Measurements from ENCODE around the gene CTAGE4. TPM values are rescaled to one million over a fixed set of nuclear protein-coding genes. Genes with fewer than 3 reads are reported as not detected.
"Not testable (repeated sequence)": the region's sequence is repeated elsewhere in the genome, so short reads cannot be mapped to it uniquely, and the experiment has no call there.

Gene CTAGE4
- total RNA-seq, 1 donor from 2014 or later: not detected

DNA sequence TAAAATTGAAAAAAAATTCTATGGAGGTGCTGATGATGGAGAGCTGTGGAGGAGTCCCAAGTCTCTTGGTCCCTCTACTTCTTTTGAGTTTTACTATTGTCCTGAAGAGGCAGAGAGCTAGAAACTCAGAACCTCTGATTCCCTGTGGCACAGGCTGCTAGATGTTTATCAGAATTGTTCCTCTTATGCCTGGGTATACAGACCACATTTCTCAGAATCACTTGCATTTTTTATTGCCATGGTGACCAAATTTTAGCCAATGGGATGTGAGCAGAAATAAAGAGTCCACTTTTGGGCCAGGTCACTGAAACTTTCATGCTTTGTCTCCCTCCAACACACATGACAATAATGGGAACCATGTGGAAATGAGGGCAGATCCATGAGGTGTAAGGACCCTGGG lies 40.4 kb downstream of the CTAGE4 start:
- H3K27me3 Mint-ChIP-seq; H3K9me3 Mint-ChIP-seq; intact Hi-C loops (cut with micrococcal nuclease); ATAC-seq (ENCODE audit: low read depth); H3K36me3 Mint-ChIP-seq (ENCODE audit: low read depth); H3K27ac Mint-ChIP-seq; CTCF ChIA-PET; POLR2A ChIA-PET; H3K4me1 Mint-ChIP-seq; H3K4me3 Mint-ChIP-seq; DNase-seq: not testable (repeated sequence)

- ATAC-seq (ENCODE audit: low read depth); intact Hi-C loops (cut with micrococcal nuclease); CTCF ChIA-PET; H3K9me3 Mint-ChIP-seq; DNase-seq; H3K27ac Mint-ChIP-seq; H3K36me3 Mint-ChIP-seq (ENCODE audit: low read depth); H3K4me3 Mint-ChIP-seq; H3K4me1 Mint-ChIP-seq; POLR2A ChIA-PET; H3K27me3 Mint-ChIP-seq: not testable (repeated sequence)
These were observed 43.6 kb downstream of the CTAGE4 start for GRCh38 chr7:144226866-144227265.

- H3K4me3 Mint-ChIP-seq; H3K27ac Mint-ChIP-seq; H3K36me3 Mint-ChIP-seq (ENCODE audit: low read depth); H3K4me1 Mint-ChIP-seq; POLR2A ChIA-PET; H3K27me3 Mint-ChIP-seq; DNase-seq; CTCF ChIA-PET; ATAC-seq (ENCODE audit: low read depth); intact Hi-C loops (cut with micrococcal nuclease); H3K9me3 Mint-ChIP-seq: not testable (repeated sequence)
These were observed 45.5 kb downstream of the CTAGE4 start for GRCh38 chr7:144228810-144229209.

- H3K27me3 Mint-ChIP-seq; H3K4me3 Mint-ChIP-seq; ATAC-seq (ENCODE audit: low read depth); CTCF ChIA-PET; POLR2A ChIA-PET; DNase-seq; H3K36me3 Mint-ChIP-seq (ENCODE audit: low read depth); H3K27ac Mint-ChIP-seq; intact Hi-C loops (cut with micrococcal nuclease); H3K9me3 Mint-ChIP-seq; H3K4me1 Mint-ChIP-seq: not testable (repeated sequence)
These were observed 47.8 kb downstream of the CTAGE4 start for GRCh38 chr7:144231027-144231426.

GRCh38 chr7:144233039-144233438 lies 49.8 kb downstream of the CTAGE4 start:
- H3K27me3 Mint-ChIP-seq; H3K4me1 Mint-ChIP-seq; CTCF ChIA-PET; H3K4me3 Mint-ChIP-seq; DNase-seq; H3K36me3 Mint-ChIP-seq (ENCODE audit: low read depth); intact Hi-C loops (cut with micrococcal nuclease); H3K27ac Mint-ChIP-seq; H3K9me3 Mint-ChIP-seq; ATAC-seq (ENCODE audit: low read depth); POLR2A ChIA-PET: not testable (repeated sequence)

Other genes with a start within 250 kb of the CTAGE4 start
- gene OR2F2, start 248.2 kb upstream of the CTAGE4 start, total RNA-seq: not detected in 2 replicates
- gene OR2F1, start 228.6 kb upstream of the CTAGE4 start, total RNA-seq: not detected in 2 replicates
- gene OR6B1, start 183.1 kb upstream of the CTAGE4 start, total RNA-seq: not detected in 2 replicates
- gene OR2A5, start 134.5 kb upstream of the CTAGE4 start, total RNA-seq: not detected in 2 replicates
- gene OR2A25, start 113.7 kb upstream of the CTAGE4 start, total RNA-seq: not detected in 2 replicates
- gene OR2A12, start 97.2 kb upstream of the CTAGE4 start, total RNA-seq: not detected in 2 replicates
- gene OR2A2, start 73.9 kb upstream of the CTAGE4 start, total RNA-seq: not detected in 2 replicates
- not detected in 2 replicates for gene OR2A14, start 60.3 kb upstream of the CTAGE4 start, total RNA-seq
- gene ARHGEF35, start 12.4 kb downstream of the CTAGE4 start, total RNA-seq: 3.9 and 4.9 TPM in 2 replicates
- not detected in 2 replicates for gene OR2A42, start 56.1 kb downstream of the CTAGE4 start, total RNA-seq
- gene OR2A7, start 81.3 kb downstream of the CTAGE4 start, total RNA-seq: 1.3 and 1.9 TPM in 2 replicates
- 0.64 and 1.00 TPM in 2 replicates for gene CTAGE8, start 85.8 kb downstream of the CTAGE4 start, total RNA-seq
- gene OR2A1, start 129.0 kb downstream of the CTAGE4 start, total RNA-seq: 0.05 TPM in 1 of 2 replicates, not detected in the other
- gene ARHGEF5, start 171.9 kb downstream of the CTAGE4 start, total RNA-seq: 6.4 and 7.4 TPM in 2 replicates
- gene NOBOX, start 220.2 kb downstream of the CTAGE4 start, total RNA-seq: not detected in 2 replicates